ENCODE results near the gene WDR82. TPM values are rescaled to one million over a fixed set of nuclear protein-coding genes. Genes with fewer than 3 reads are reported as not detected.

The WDR82 gene
- total and polyA plus RNA-seq, 12 donors = 23.8 to 84.0 (median 54.4) TPM

DNA sequence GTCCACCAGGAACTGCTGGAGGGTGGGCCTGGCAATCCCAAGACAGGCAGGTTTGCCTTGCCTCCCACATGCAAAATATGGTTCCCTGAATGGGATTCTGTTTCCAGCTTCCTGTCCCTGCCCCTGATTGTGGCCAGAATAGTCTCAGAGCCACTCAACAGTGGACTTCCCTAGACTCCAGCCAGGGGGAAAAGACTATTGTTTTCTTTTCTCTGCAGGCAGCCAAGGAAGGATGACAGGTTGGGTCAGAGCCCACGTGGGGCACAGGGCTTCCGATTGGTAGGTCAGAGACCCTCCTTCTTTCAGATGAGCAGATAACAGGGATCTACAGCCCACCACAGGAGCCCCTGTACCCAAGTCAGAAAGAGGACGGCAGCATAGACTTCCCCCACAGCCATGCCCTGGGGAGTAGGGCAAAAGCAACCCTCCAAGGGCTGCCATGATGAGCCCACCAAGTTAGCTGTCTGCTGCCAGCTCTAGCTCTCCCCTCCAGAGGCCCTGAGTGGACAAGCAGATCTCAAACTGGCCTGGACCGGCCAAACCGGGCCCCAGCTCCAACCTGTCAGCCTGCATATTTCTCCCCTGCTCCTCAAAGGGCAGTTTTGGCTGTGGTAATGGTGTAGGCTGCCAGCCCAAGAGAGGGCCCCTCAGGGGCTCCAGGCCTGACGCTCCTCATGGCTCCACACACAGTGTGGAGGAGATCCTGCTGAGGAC, 59.4 kb downstream of the WDR82 start:
- no peak overlapping the region for H3K4me3 ChIP-seq
- no peaks in the 10 kb centered on the region for H3K9me3 ChIP-seq (replicated peaks in 1 of 3)
- intact Hi-C loops (cut with DNase I) = no loop called here
- no peak for TF ChIP-seq POLR2A (IDR thresholded peaks at IDR 0.05)
- TF ChIP-seq, protein P1, sequence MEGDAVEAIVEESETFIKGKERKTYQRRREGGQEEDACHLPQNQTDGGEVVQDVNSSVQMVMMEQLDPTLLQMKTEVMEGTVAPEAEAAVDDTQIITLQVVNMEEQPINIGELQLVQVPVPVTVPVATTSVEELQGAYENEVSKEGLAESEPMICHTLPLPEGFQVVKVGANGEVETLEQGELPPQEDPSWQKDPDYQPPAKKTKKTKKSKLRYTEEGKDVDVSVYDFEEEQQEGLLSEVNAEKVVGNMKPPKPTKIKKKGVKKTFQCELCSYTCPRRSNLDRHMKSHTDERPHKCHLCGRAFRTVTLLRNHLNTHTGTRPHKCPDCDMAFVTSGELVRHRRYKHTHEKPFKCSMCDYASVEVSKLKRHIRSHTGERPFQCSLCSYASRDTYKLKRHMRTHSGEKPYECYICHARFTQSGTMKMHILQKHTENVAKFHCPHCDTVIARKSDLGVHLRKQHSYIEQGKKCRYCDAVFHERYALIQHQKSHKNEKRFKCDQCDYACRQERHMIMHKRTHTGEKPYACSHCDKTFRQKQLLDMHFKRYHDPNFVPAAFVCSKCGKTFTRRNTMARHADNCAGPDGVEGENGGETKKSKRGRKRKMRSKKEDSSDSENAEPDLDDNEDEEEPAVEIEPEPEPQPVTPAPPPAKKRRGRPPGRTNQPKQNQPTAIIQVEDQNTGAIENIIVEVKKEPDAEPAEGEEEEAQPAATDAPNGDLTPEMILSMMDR (IDR thresholded peaks at IDR 0.05) = peak in 1 of 6 experiments; percentile 9
- peaks cover 3 to 21% of the 10 kb centered on the region in 2 donors for H3K4me1 ChIP-seq (replicated peaks in 1 of 2)
- H3K27me3 ChIP-seq = no peaks in the 10 kb centered on the region
- DNase-seq = no peak
- WGBS, 4 donors = 78 to 90% (median 83%) methylated on average over 3 to 6 of the region's 6 CpGs
- peak overlapping the region in 2 of 5 donors; percentile 3 to 63 for H3K27ac ChIP-seq
- peaks cover 0 to 15% of the 10 kb centered on the region in 2 donors for H3K36me3 ChIP-seq (replicated peaks in 1 of 2)

DNA sequence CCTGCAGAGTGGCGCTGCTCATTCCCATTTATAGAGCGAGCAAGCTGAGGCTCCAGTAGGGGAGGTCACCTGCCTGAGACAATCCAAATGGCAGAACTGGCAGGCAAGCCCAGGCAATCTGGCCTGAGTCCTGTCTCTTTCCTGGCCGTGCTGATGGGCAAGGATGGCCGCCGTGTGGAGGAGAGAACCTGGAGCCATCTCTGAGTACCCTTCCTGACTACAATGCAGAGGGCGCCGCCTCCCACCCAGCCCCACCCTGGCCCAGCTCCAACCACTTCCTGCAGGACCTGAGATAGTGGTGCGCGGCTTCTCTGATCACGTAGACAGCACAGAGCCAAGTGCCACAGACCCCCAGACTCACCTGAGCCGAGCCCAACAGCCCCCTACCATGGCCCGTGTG, 60.0 kb downstream of the WDR82 start:
- Histone ChIP-seq H3K4me1 (replicated peaks in 1 of 2) (peaks cover 3 to 21% of the 10 kb centered on the region in 2 donors), H3K27ac (peak overlapping the region in 2 of 5 donors; percentile 63 to 65)

DNA sequence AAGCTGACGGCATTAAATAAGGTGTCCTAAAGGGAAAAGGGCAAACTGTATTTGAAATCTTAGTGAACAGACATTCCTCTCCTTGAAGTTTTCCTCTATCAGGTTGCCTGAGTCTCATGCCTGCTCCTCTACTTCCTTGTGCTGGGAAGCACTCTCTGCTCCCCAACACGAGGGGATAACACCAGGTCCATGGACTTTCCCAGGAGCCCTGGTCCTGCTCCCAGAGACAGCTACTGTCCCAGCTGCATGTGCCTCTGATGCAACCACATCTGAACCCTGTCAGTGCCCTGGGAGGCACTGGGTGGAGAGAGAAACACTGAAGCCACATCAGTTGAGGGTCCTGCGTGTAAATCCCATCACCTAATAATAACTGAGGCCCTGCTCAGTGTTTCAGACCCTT, 60.4 kb downstream of the WDR82 start:
- Histone ChIP-seq H3K4me1 (replicated peaks in 1 of 2) (peaks cover 3 to 21% of the 10 kb centered on the region in 2 donors), H3K9me3 (replicated peaks in 1 of 3) (no peaks in the 10 kb centered on the region), H3K27ac (peak overlapping the region in 3 of 5 donors; percentile 18 to 65 (median 31)), H3K4me3 (no peak overlapping the region), H3K36me3 (replicated peaks in 1 of 2) (peaks cover 0 to 26% of the 10 kb centered on the region in 2 donors), H3K27me3 (no peaks in the 10 kb centered on the region)
- DNase-seq = no peak
- WGBS, 4 donors = 68 to 87% (median 76%) methylated on average over 2 to 3 of the region's 3 CpGs
- intact Hi-C loops (cut with DNase I) = no loop called here
- TF ChIP-seq, protein P1 (IDR thresholded peaks at IDR 0.05) = no peak
- TF ChIP-seq POLR2A (IDR thresholded peaks at IDR 0.05) = no peak

More for the DNA sequence above, 60.0 kb downstream of the WDR82 start:
- intact Hi-C loops (cut with DNase I) = no loop called here
- Histone ChIP-seq H3K9me3 (replicated peaks in 1 of 3) (no peaks in the 10 kb centered on the region), H3K4me3 (no peak overlapping the region), H3K36me3 (replicated peaks in 1 of 2) (peaks cover 0 to 22% of the 10 kb centered on the region in 2 donors), H3K27me3 (no peaks in the 10 kb centered on the region)
- peak in 1 of 7 donors; percentile 39 for DNase-seq
- TF ChIP-seq, protein P1 (IDR thresholded peaks at IDR 0.05) = no peak
- TF ChIP-seq POLR2A (IDR thresholded peaks at IDR 0.05) = no peak
- 67 to 84% (median 81%) methylated on average over 6 to 12 of the region's 12 CpGs for WGBS, 4 donors

DNA sequence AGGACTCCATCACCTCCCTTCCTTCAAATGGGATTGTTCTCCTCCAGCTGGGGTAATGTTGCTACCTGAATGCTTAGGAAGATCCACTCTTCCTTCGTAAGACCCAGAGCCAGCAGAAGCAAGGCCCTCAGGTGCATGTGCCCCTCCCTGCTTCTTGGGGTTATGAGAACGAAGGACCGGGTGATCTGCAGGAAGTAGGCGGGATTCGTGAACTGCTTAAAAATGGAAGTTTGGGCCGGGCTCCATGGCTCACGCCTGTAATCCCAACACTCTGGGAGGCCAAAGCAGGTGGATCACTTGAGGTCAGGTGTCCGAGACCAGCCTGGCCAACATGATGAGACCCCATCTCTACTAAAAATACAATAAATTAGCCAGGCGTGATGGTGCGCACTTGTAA, 61.0 kb downstream of the WDR82 start:
- no peak for TF ChIP-seq POLR2A (IDR thresholded peaks at IDR 0.05)
- TF ChIP-seq, protein P1 (IDR thresholded peaks at IDR 0.05) = no peak
- H3K36me3 ChIP-seq (replicated peaks in 1 of 2) = peaks cover 0 to 32% of the 10 kb centered on the region in 2 donors
- no peak for DNase-seq
- peak overlapping the region in 3 of 5 donors; percentile 39 to 77 (median 65) for H3K27ac ChIP-seq
- intact Hi-C loops (cut with DNase I) = no loop called here
- H3K27me3 ChIP-seq = no peaks in the 10 kb centered on the region
- 65 to 78% (median 69%) methylated on average over 10 of the region's 10 CpGs for WGBS, 4 donors
- peaks cover 3 to 21% of the 10 kb centered on the region in 2 donors for H3K4me1 ChIP-seq (replicated peaks in 1 of 2)
- H3K4me3 ChIP-seq = no peak overlapping the region
- H3K9me3 ChIP-seq (replicated peaks in 1 of 3) = no peaks in the 10 kb centered on the region

Data from adrenal gland (tissue), 12 donors.